ENCODE measurements around the gene TMIE. TPM values are rescaled to one million over a fixed set of nuclear protein-coding genes. Genes with fewer than 3 reads are reported as not detected.

Gene TMIE
- total RNA-seq, 1 donor = 0.31 TPM

GRCh38 chr3:46706771-46707582, 5.8 kb downstream of the TMIE start:
- Histone ChIP-seq H3K27me3 (ENCODE audit: insufficient read depth, low read length) (peaks cover 5% of the 10 kb centered on the region), H3K4me1 (ENCODE audit: insufficient read depth, low read length) (no peaks in the 10 kb centered on the region), H3K9me3 (ENCODE audit: low read depth, low read length) (no peaks in the 10 kb centered on the region), H3K4me3 (ENCODE audit: low read length) (no peak overlapping the region)

GRCh38 chr3:46707601-46708011, 6.4 kb downstream of the TMIE start:
- Histone ChIP-seq H3K4me3 (ENCODE audit: low read length) (no peak overlapping the region), H3K4me1 (ENCODE audit: insufficient read depth, low read length) (no peaks in the 10 kb centered on the region), H3K27me3 (ENCODE audit: insufficient read depth, low read length) (no peaks in the 10 kb centered on the region), H3K9me3 (ENCODE audit: low read depth, low read length) (no peaks in the 10 kb centered on the region)

GRCh38 chr3:46708401-46709156, 7.4 kb downstream of the TMIE start:
- no peaks in the 10 kb centered on the region for H3K4me1 ChIP-seq (ENCODE audit: insufficient read depth, low read length)
- no peaks in the 10 kb centered on the region for H3K27me3 ChIP-seq (ENCODE audit: insufficient read depth, low read length)
- H3K9me3 ChIP-seq (ENCODE audit: low read depth, low read length) = no peaks in the 10 kb centered on the region
- no peak overlapping the region for H3K4me3 ChIP-seq (ENCODE audit: low read length)

GRCh38 chr3:46709157-46709654, 8.0 kb downstream of the TMIE start:
- no peaks in the 10 kb centered on the region for H3K27me3 ChIP-seq (ENCODE audit: insufficient read depth, low read length)
- no peaks in the 10 kb centered on the region for H3K9me3 ChIP-seq (ENCODE audit: low read depth, low read length)
- no peak overlapping the region for H3K4me3 ChIP-seq (ENCODE audit: low read length)
- H3K4me1 ChIP-seq (ENCODE audit: insufficient read depth, low read length) = no peaks in the 10 kb centered on the region

GRCh38 chr3:46709721-46710120, 8.5 kb downstream of the TMIE start:
- H3K27me3 ChIP-seq (ENCODE audit: insufficient read depth, low read length) = no peaks in the 10 kb centered on the region
- no peaks in the 10 kb centered on the region for H3K9me3 ChIP-seq (ENCODE audit: low read depth, low read length)
- no peaks in the 10 kb centered on the region for H3K4me1 ChIP-seq (ENCODE audit: insufficient read depth, low read length)

GRCh38 chr3:46710229-46710628, 9.0 kb downstream of the TMIE start:
- no peaks in the 10 kb centered on the region for H3K4me1 ChIP-seq (ENCODE audit: insufficient read depth, low read length)
- H3K4me3 ChIP-seq (ENCODE audit: low read length) = no peak overlapping the region
- H3K9me3 ChIP-seq (ENCODE audit: low read depth, low read length) = no peaks in the 10 kb centered on the region
- no peaks in the 10 kb centered on the region for H3K27me3 ChIP-seq (ENCODE audit: insufficient read depth, low read length)

More at GRCh38 chr3:46709721-46710120, 8.5 kb downstream of the TMIE start:
- H3K4me3 ChIP-seq (ENCODE audit: low read length) = no peak overlapping the region

- Histone ChIP-seq H3K4me1 (ENCODE audit: insufficient read depth, low read length) (no peaks in the 10 kb centered on the region), H3K4me3 (ENCODE audit: low read length) (no peak overlapping the region), H3K27me3 (ENCODE audit: insufficient read depth, low read length) (no peaks in the 10 kb centered on the region), H3K9me3 (ENCODE audit: low read depth, low read length) (no peaks in the 10 kb centered on the region)
Observed at GRCh38 chr3:46710671-46711295, 9.6 kb downstream of the TMIE start.

- Histone ChIP-seq H3K4me1 (ENCODE audit: insufficient read depth, low read length) (no peaks in the 10 kb centered on the region), H3K9me3 (ENCODE audit: low read depth, low read length) (no peaks in the 10 kb centered on the region), H3K4me3 (ENCODE audit: low read length) (no peak overlapping the region), H3K27me3 (ENCODE audit: insufficient read depth, low read length) (no peaks in the 10 kb centered on the region)
Observed at GRCh38 chr3:46711305-46711704, 10.1 kb downstream of the TMIE start.

- no peaks in the 10 kb centered on the region for H3K4me1 ChIP-seq (ENCODE audit: insufficient read depth, low read length)
- H3K9me3 ChIP-seq (ENCODE audit: low read depth, low read length) = no peaks in the 10 kb centered on the region
- H3K4me3 ChIP-seq (ENCODE audit: low read length) = no peak overlapping the region
- no peaks in the 10 kb centered on the region for H3K27me3 ChIP-seq (ENCODE audit: insufficient read depth, low read length)
Observed at GRCh38 chr3:46711760-46712159, 10.6 kb downstream of the TMIE start.

- no peak overlapping the region for H3K4me3 ChIP-seq (ENCODE audit: low read length)
- no peaks in the 10 kb centered on the region for H3K9me3 ChIP-seq (ENCODE audit: low read depth, low read length)
- H3K4me1 ChIP-seq (ENCODE audit: insufficient read depth, low read length) = no peaks in the 10 kb centered on the region
- H3K27me3 ChIP-seq (ENCODE audit: insufficient read depth, low read length) = no peaks in the 10 kb centered on the region
Observed at GRCh38 chr3:46712191-46713049, 11.2 kb downstream of the TMIE start.

- Histone ChIP-seq H3K9me3 (ENCODE audit: low read depth, low read length) (no peaks in the 10 kb centered on the region), H3K4me1 (ENCODE audit: insufficient read depth, low read length) (no peaks in the 10 kb centered on the region), H3K4me3 (ENCODE audit: low read length) (no peak overlapping the region), H3K27me3 (ENCODE audit: insufficient read depth, low read length) (no peaks in the 10 kb centered on the region)
Observed at GRCh38 chr3:46713050-46713897, 12.1 kb downstream of the TMIE start.

GRCh38 chr3:46713898-46714552, 12.8 kb downstream of the TMIE start:
- H3K9me3 ChIP-seq (ENCODE audit: low read depth, low read length) = no peaks in the 10 kb centered on the region
- no peaks in the 10 kb centered on the region for H3K4me1 ChIP-seq (ENCODE audit: insufficient read depth, low read length)
- H3K27me3 ChIP-seq (ENCODE audit: insufficient read depth, low read length) = no peaks in the 10 kb centered on the region
- no peak overlapping the region for H3K4me3 ChIP-seq (ENCODE audit: low read length)

- Histone ChIP-seq H3K4me3 (ENCODE audit: low read length) (no peak overlapping the region), H3K4me1 (ENCODE audit: insufficient read depth, low read length) (no peaks in the 10 kb centered on the region), H3K9me3 (ENCODE audit: low read depth, low read length) (no peaks in the 10 kb centered on the region), H3K27me3 (ENCODE audit: insufficient read depth, low read length) (no peaks in the 10 kb centered on the region)
Observed at GRCh38 chr3:46714728-46715506, 13.7 kb downstream of the TMIE start.
